ENCODE measurements around the gene BCL11A. TPM values are rescaled to one million over a fixed set of nuclear protein-coding genes. Genes with fewer than 3 reads are reported as not detected.

Gene BCL11A
- total RNA-seq, 1 donor from 2014 or later = 0.67 TPM

GRCh38 chr2:60406192-60406591 lies 147.3 kb downstream of the BCL11A start:
- Histone ChIP-seq H3K79me2 (ENCODE audit: low read depth) (no peaks in the 10 kb centered on the region), H3K9me3 (ENCODE audit: low read depth) (no peaks in the 10 kb centered on the region), H3K4me2 (no peak overlapping the region), H3K36me3 (no peaks in the 10 kb centered on the region), H3K9ac (no peak overlapping the region), H3K4me3 (no peak overlapping the region), H3F3A (ENCODE audit: low read depth) (peaks cover 6% of the 10 kb centered on the region), H2AFZ (replicated peaks) (no peak overlapping the region), H3K4me1 (peaks cover 6% of the 10 kb centered on the region), H3K27ac (no peak overlapping the region), H3K27me3 (peaks cover 5% of the 10 kb centered on the region), H4K20me1 (ENCODE audit: low read depth) (no peaks in the 10 kb centered on the region)
- TF ChIP-seq EZH2phosphoT487 (IDR thresholded peaks at IDR 0.05) (no peak), EZH2 (IDR thresholded peaks at IDR 0.05) (no peak), CTCF (IDR thresholded peaks at IDR 0.05) (no peak)
- Mint-ChIP-seq H3K4me1 (peaks cover 38% of the 10 kb centered on the region), H3K27ac (peak overlapping the region; percentile 42), H3K27me3 (ENCODE audit: insufficient read depth, low read depth) (no peaks in the 10 kb centered on the region), H3K36me3 (no peaks in the 10 kb centered on the region), H3K4me3 (peak overlapping the region; percentile 67), H3K9me3 (no peaks in the 10 kb centered on the region)
- no peak for DNase-seq (ENCODE audit: low spot score)

- no peak overlapping the region for H3K4me3 Mint-ChIP-seq
- Histone ChIP-seq H4K20me1 (ENCODE audit: low read depth) (no peaks in the 10 kb centered on the region), H3K36me3 (no peaks in the 10 kb centered on the region), H3K4me2 (no peak overlapping the region), H3K79me2 (ENCODE audit: low read depth) (no peaks in the 10 kb centered on the region), H3K4me3 (no peak overlapping the region), H3K9me3 (ENCODE audit: low read depth) (no peaks in the 10 kb centered on the region), H3K27ac (no peak overlapping the region), H3K9ac (no peak overlapping the region), H3K4me1 (peaks cover 11% of the 10 kb centered on the region), H3F3A (ENCODE audit: low read depth) (peaks cover 10% of the 10 kb centered on the region), H3K27me3 (peaks cover 5% of the 10 kb centered on the region), H2AFZ (replicated peaks) (no peak overlapping the region)
- DNase-seq (ENCODE audit: low spot score) = no peak
- no peaks in the 10 kb centered on the region for H3K36me3 Mint-ChIP-seq
- no peak overlapping the region for H3K27ac Mint-ChIP-seq
- no peaks in the 10 kb centered on the region for H3K9me3 Mint-ChIP-seq
- no peaks in the 10 kb centered on the region for H3K27me3 Mint-ChIP-seq (ENCODE audit: insufficient read depth, low read depth)
- peaks cover 36% of the 10 kb centered on the region for H3K4me1 Mint-ChIP-seq
- no peak for TF ChIP-seq EZH2phosphoT487 (IDR thresholded peaks at IDR 0.05)
- no peak for TF ChIP-seq CTCF (IDR thresholded peaks at IDR 0.05)
- TF ChIP-seq EZH2 (IDR thresholded peaks at IDR 0.05) = no peak
Measured at GRCh38 chr2:60405271-60405919, 148.1 kb downstream of the BCL11A start.

Other genes with a start within 250 kb of the BCL11A start
- 42.8 and 60.8 TPM in 2 replicates for gene PAPOLG, start 202.6 kb upstream of the BCL11A start, total RNA-seq (ENCODE audit: low replicate concordance)

All from neural progenitor cell (in vitro differentiated cells).